Dermis blood vessel endothelial cell (primary cell): Measurements from ENCODE around the gene GLIS1. TPM values are rescaled to one million over a fixed set of nuclear protein-coding genes. Genes with fewer than 3 reads are reported as not detected.

Experiments used
- DNase-seq: peaks from one replicate; pipeline ENCODE4 v3.0.0; 2010
- total RNA-seq: library from RNA; depleted of rRNA; stranded (reverse); fragments of >200 nt; gene quantifications from 2 replicates; pipeline ENCODE4 v1.2.3, GENCODE V29; 2014

The GLIS1 gene
- total RNA-seq, 1 donor from 2014 or later = not detected

GRCh38 chr1:53735681-53736080 lies 3.3 kb downstream of the GLIS1 start:
- no peak for DNase-seq

GRCh38 chr1:53735261-53735660 lies 3.7 kb downstream of the GLIS1 start:
- no peak for DNase-seq

- no peak for DNase-seq
Observed at GRCh38 chr1:53734650-53735211, 4.2 kb downstream of the GLIS1 start.

GRCh38 chr1:53733975-53734649 lies 4.9 kb downstream of the GLIS1 start:
- no peak for DNase-seq

GRCh38 chr1:53733447-53733931 lies 5.5 kb downstream of the GLIS1 start:
- DNase-seq = no peak

GRCh38 chr1:53732912-53733317 lies 6.0 kb downstream of the GLIS1 start:
- peak; percentile 28 for DNase-seq

GRCh38 chr1:53732409-53732808 lies 6.6 kb downstream of the GLIS1 start:
- DNase-seq = no peak

GRCh38 chr1:53731779-53732305 lies 7.1 kb downstream of the GLIS1 start:
- DNase-seq = no peak

- DNase-seq = no peak
Observed at GRCh38 chr1:53731043-53731600, 7.8 kb downstream of the GLIS1 start.

GRCh38 chr1:53730224-53730865 lies 8.6 kb downstream of the GLIS1 start:
- DNase-seq = no peak

- no peak for DNase-seq
Observed at GRCh38 chr1:53729456-53730223, 9.3 kb downstream of the GLIS1 start.

- no peak for DNase-seq
Observed at GRCh38 chr1:53728702-53729455, 10.1 kb downstream of the GLIS1 start.

GRCh38 chr1:53728196-53728595 lies 10.8 kb downstream of the GLIS1 start:
- no peak for DNase-seq

GRCh38 chr1:53727461-53728092 lies 11.4 kb downstream of the GLIS1 start:
- DNase-seq = no peak

- DNase-seq = no peak
Observed at GRCh38 chr1:53726009-53726600, 12.9 kb downstream of the GLIS1 start.

- peak; percentile 17 for DNase-seq
Observed at GRCh38 chr1:53725238-53725689, 13.7 kb downstream of the GLIS1 start.

GRCh38 chr1:53722025-53722424 lies 16.9 kb downstream of the GLIS1 start:
- DNase-seq = no peak

GRCh38 chr1:53721088-53721487 lies 17.9 kb downstream of the GLIS1 start:
- DNase-seq = no peak

GRCh38 chr1:53719469-53719868 lies 19.5 kb downstream of the GLIS1 start:
- DNase-seq = no peak

GRCh38 chr1:53718443-53718842 lies 20.5 kb downstream of the GLIS1 start:
- DNase-seq = no peak
